WTC11 (cell line): Measurements from ENCODE around the gene ZFP64.

Experiments used
- NR2C2 ChIP-seq: sonication (generic); formaldehyde crosslinking; IDR thresholded peaks from 2 replicates; pipeline ENCODE4 v1.8.0; 2022; ENCODE audit warnings: mild to moderate bottlenecking, missing genetic modification reagents
- RELA ChIP-seq: sonication (generic); formaldehyde crosslinking; IDR thresholded peaks from 2 replicates; pipeline ENCODE4 v1.8.1; 2022; ENCODE audit warnings: missing genetic modification reagents, mild to moderate bottlenecking, borderline replicate concordance
- SP1 ChIP-seq: sonication (generic); formaldehyde crosslinking; conservative IDR thresholded peaks from 2 replicates; pipeline ENCODE4 v1.8.1; 2022; ENCODE audit warnings: missing genetic modification reagents
- TP53 ChIP-seq: sonication (generic); formaldehyde crosslinking; IDR thresholded peaks from 2 replicates; pipeline ENCODE4 v1.8.1; 2023; ENCODE audit warnings: mild to moderate bottlenecking, missing genetic modification reagents
- ZNF263 ChIP-seq: sonication (generic); formaldehyde crosslinking; IDR thresholded peaks from 2 replicates; pipeline ENCODE4 v1.8.1; 2022; ENCODE audit warnings: low read depth, mild to moderate bottlenecking, moderate library complexity, missing genetic modification reagents
- TF ChIP-seq, protein P1 (sequence below): fragments of 200-600 bp; IDR thresholded peaks from 2 replicates; pipeline ENCODE4 v1.8.0; 2022; ENCODE audit warnings: antibody characterized with exemption
- TF ChIP-seq, protein P2 (sequence below): sonication (generic); formaldehyde crosslinking; IDR thresholded peaks from 2 replicates; pipeline ENCODE4 v1.8.1; 2023; ENCODE audit warnings: mild to moderate bottlenecking, missing genetic modification reagents, moderate library complexity
- TF ChIP-seq, protein P3 (sequence below): sonication (generic); formaldehyde crosslinking; IDR thresholded peaks from 2 replicates; pipeline ENCODE4 v1.8.0; 2022; ENCODE audit warnings: mild to moderate bottlenecking, missing genetic modification reagents

DNA sequence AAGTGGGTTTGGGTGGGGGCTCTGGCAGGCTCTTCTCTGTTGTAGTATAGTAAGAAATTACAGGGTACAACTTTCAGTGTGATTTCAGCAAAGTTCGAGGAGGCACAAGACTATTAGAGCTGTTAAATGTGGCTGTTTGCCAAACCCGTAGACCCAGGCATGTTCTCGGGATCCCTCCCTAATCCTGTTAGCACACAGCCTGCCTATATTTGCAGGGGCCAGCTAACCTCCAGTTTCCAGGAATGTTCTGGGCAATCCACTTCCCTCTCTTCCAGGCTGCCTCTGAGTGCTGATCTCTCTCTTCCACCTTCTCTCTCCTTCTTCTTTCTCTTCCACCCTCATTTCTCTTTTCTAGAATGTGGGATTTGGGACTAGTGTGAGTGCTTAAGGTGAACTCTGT lies 34.8 kb upstream of the ZFP64 start:
- TF ChIP-seq SP1 (CRISPR knock-in tag) (no peak), TP53 (CRISPR knock-in tag) (no peak), NR2C2 (CRISPR knock-in tag) (no peak), RELA (CRISPR knock-in tag) (no peak), ZNF263 (CRISPR knock-in tag) (no peak)
- TF ChIP-seq, protein P1, sequence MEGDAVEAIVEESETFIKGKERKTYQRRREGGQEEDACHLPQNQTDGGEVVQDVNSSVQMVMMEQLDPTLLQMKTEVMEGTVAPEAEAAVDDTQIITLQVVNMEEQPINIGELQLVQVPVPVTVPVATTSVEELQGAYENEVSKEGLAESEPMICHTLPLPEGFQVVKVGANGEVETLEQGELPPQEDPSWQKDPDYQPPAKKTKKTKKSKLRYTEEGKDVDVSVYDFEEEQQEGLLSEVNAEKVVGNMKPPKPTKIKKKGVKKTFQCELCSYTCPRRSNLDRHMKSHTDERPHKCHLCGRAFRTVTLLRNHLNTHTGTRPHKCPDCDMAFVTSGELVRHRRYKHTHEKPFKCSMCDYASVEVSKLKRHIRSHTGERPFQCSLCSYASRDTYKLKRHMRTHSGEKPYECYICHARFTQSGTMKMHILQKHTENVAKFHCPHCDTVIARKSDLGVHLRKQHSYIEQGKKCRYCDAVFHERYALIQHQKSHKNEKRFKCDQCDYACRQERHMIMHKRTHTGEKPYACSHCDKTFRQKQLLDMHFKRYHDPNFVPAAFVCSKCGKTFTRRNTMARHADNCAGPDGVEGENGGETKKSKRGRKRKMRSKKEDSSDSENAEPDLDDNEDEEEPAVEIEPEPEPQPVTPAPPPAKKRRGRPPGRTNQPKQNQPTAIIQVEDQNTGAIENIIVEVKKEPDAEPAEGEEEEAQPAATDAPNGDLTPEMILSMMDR = no peak
- TF ChIP-seq, protein P2, sequence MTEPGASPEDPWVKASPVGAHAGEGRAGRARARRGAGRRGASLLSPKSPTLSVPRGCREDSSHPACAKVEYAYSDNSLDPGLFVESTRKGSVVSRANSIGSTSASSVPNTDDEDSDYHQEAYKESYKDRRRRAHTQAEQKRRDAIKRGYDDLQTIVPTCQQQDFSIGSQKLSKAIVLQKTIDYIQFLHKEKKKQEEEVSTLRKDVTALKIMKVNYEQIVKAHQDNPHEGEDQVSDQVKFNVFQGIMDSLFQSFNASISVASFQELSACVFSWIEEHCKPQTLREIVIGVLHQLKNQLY (CRISPR knock-in tag) = no peak
- TF ChIP-seq, protein P3, sequence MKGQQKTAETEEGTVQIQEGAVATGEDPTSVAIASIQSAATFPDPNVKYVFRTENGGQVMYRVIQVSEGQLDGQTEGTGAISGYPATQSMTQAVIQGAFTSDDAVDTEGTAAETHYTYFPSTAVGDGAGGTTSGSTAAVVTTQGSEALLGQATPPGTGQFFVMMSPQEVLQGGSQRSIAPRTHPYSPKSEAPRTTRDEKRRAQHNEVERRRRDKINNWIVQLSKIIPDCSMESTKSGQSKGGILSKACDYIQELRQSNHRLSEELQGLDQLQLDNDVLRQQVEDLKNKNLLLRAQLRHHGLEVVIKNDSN (CRISPR knock-in tag) = no peak
